Karpas-422 (cell line): Measurements from ENCODE around the gene SSBP1. TPM values are rescaled to one million over a fixed set of nuclear protein-coding genes. Genes with fewer than 3 reads are reported as not detected.
"Not testable (repeated sequence)": the region's sequence is repeated elsewhere in the genome, so short reads cannot be mapped to it uniquely, and the experiment has no call there.

ENCODE experiments used
- DNase-seq: peaks from one replicate; pipeline ENCODE4 v3.0.0-alpha.2; 2015
- H2AFZ ChIP-seq: fragments of 200-600 bp; sonication (generic); 2 replicates; pipeline ENCODE4 v1.6.1; 2014; ENCODE audit warnings: antibody characterized with exemption, low read length, mixed read lengths
- H3K27ac ChIP-seq: fragments of 200-600 bp; sonication (generic); 2 replicates; pipeline ENCODE4 v1.5.1; 2014; ENCODE audit warnings: mild to moderate bottlenecking, low read length, moderate library complexity
- H3K27me3 ChIP-seq: fragments of 200-600 bp; sonication (generic); 2 replicates; pipeline ENCODE4 v1.6.1; 2014; ENCODE audit warnings: low read length, mixed read lengths
- H3K36me3 ChIP-seq: fragments of 200-600 bp; sonication (generic); 2 replicates; pipeline ENCODE4 v1.6.1; 2014; ENCODE audit warnings: low read length, mixed read lengths; ENCODE audit not compliant: insufficient read depth
- H3K4me1 ChIP-seq: fragments of 200-600 bp; sonication (generic); 2 replicates; pipeline ENCODE4 v1.6.1; 2014; ENCODE audit warnings: mild to moderate bottlenecking, low read length, mixed read lengths
- H3K4me2 ChIP-seq: fragments of 200-600 bp; sonication (generic); 2 replicates; pipeline ENCODE4 v1.6.1; 2014; ENCODE audit warnings: low read length, low read depth, mild to moderate bottlenecking; ENCODE audit not compliant: poor library complexity, severe bottlenecking
- H3K4me3 ChIP-seq: fragments of 200-600 bp; sonication (generic); 2 replicates; pipeline ENCODE4 v1.5.1; 2014; ENCODE audit warnings: mild to moderate bottlenecking, antibody characterized with exemption, low read length, mixed read lengths
- H3K79me2 ChIP-seq: fragments of 200-600 bp; sonication (generic); 2 replicates; pipeline ENCODE4 v1.6.1; 2014; ENCODE audit warnings: mild to moderate bottlenecking, low read length, mixed read lengths
- H3K9ac ChIP-seq: fragments of 200-600 bp; sonication (generic); 2 replicates; pipeline ENCODE4 v1.6.0; 2014; ENCODE audit warnings: low read length
- H3K9me2 ChIP-seq: fragments of 200-600 bp; sonication (generic), shearing (Covaris generic); replicated peaks from 2 replicates; pipeline ENCODE4 v1.6.0; 2014; ENCODE audit warnings: mild to moderate bottlenecking, low read length, moderate library complexity; ENCODE audit not compliant: insufficient read depth
- H3K9me3 ChIP-seq: fragments of 300-700, 200-600 bp; sonication (generic); 2 replicates; pipeline ENCODE4 v1.6.1; 2014; ENCODE audit warnings: low read length, mixed read lengths
- H4K20me1 ChIP-seq: fragments of 200-600 bp; sonication (generic); 2 replicates; pipeline ENCODE4 v1.6.1; 2014; ENCODE audit warnings: mild to moderate bottlenecking, antibody characterized with exemption, low read length, low read depth; ENCODE audit not compliant: insufficient read depth
- total RNA-seq: library from RNA; depleted of rRNA; stranded (reverse); fragments of >200 nt; shearing (Covaris generic); gene quantifications from 2 replicates; pipeline ENCODE4 v1.2.3, GENCODE V29; 2014; ENCODE audit warnings: low replicate concordance

Gene SSBP1
- total RNA-seq, 1 experiment from 2014 or later = 176 TPM

GRCh38 chr7:141752634-141753033, 14.5 kb downstream of the SSBP1 start:
- Histone ChIP-seq H3K9ac (no peak overlapping the region), H3K4me3 (no peak overlapping the region), H3K79me2 (no peaks in the 10 kb centered on the region), H3K36me3 (peaks cover 64% of the 10 kb centered on the region), H3K4me1 (no peaks in the 10 kb centered on the region), H3K27me3 (no peaks in the 10 kb centered on the region), H4K20me1 (no peaks in the 10 kb centered on the region), H2AFZ (no peak overlapping the region), H3K9me3 (peaks cover 20% of the 10 kb centered on the region), H3K9me2 (no peaks in the 10 kb centered on the region), H3K27ac (no peak overlapping the region), H3K4me2 (no peak overlapping the region)
- DNase-seq = peak; percentile 49

GRCh38 chr7:141754939-141755338, 16.8 kb downstream of the SSBP1 start:
- Histone ChIP-seq H3K9me2 (no peaks in the 10 kb centered on the region), H3K79me2 (no peaks in the 10 kb centered on the region), H3K27me3 (no peaks in the 10 kb centered on the region), H3K4me2 (no peak overlapping the region), H4K20me1 (no peaks in the 10 kb centered on the region), H3K9me3 (peaks cover 18% of the 10 kb centered on the region), H3K36me3 (peaks cover 47% of the 10 kb centered on the region), H3K9ac (no peak overlapping the region), H3K27ac (no peak overlapping the region), H2AFZ (no peak overlapping the region), H3K4me3 (no peak overlapping the region), H3K4me1 (no peaks in the 10 kb centered on the region)
- peak; percentile 77 for DNase-seq

- Histone ChIP-seq H3K27me3 (no peaks in the 10 kb centered on the region), H3K4me1 (no peaks in the 10 kb centered on the region), H3K4me2 (no peak within 1 kb of the TSS), H3K36me3 (peaks cover 3% of the 10 kb centered on the region; the same call in 1 of the 2 replicates), H3K27ac (no peak within 1 kb of the TSS), H3K9me3 (no peaks in the 10 kb centered on the region), H2AFZ (no peak within 1 kb of the TSS), H3K4me3 (no peak within 1 kb of the TSS), H3K9me2 (no peaks in the 10 kb centered on the region), H3K79me2 (no peaks in the 10 kb centered on the region), H3K9ac (no peak within 1 kb of the TSS), H4K20me1 (no peaks in the 10 kb centered on the region)
- DNase-seq = no peak
These were observed 25.6 kb downstream of the SSBP1 start, which contains the start of gene TAS2R3 for GRCh38 chr7:141763797-141764196. Gene TAS2R3 (plus strand): TSS chr7:141764097. CDS start chr7:141764159, 62 bp downstream.

GRCh38 chr7:141770083-141770583, 32.0 kb downstream of the SSBP1 start:
- H3K9ac ChIP-seq, H3K4me1 ChIP-seq, H3K9me2 ChIP-seq: not testable (repeated sequence)

GRCh38 chr7:141776374-141776773, 38.2 kb downstream of the SSBP1 start, which contains the start of gene TAS2R4:
Gene TAS2R4 (plus strand): TSS chr7:141776674. CDS start chr7:141778489, 1,815 bp downstream.
- Histone ChIP-seq H3K27me3 (no peaks in the 10 kb centered on the region), H3K27ac (no peak within 1 kb of the TSS), H4K20me1 (no peaks in the 10 kb centered on the region), H3K9ac (no peak within 1 kb of the TSS), H3K79me2 (no peaks in the 10 kb centered on the region), H3K4me2 (no peak within 1 kb of the TSS), H3K4me1 (no peaks in the 10 kb centered on the region), H3K9me3 (no peaks in the 10 kb centered on the region), H3K9me2 (no peaks in the 10 kb centered on the region), H3K4me3 (no peak within 1 kb of the TSS), H2AFZ (no peak within 1 kb of the TSS), H3K36me3 (no peaks in the 10 kb centered on the region)
- no peak for DNase-seq

More at GRCh38 chr7:141770083-141770583, 32.0 kb downstream of the SSBP1 start:
- not testable (repeated sequence) for H3K9me3 ChIP-seq, H4K20me1 ChIP-seq, H3K27ac ChIP-seq, H2AFZ ChIP-seq, DNase-seq, H3K4me2 ChIP-seq, H3K27me3 ChIP-seq, H3K79me2 ChIP-seq, H3K36me3 ChIP-seq, H3K4me3 ChIP-seq

GRCh38 chr7:141785706-141786552, 47.8 kb downstream of the SSBP1 start:
- no peaks in the 10 kb centered on the region for H3K27me3 ChIP-seq
- H3K4me3 ChIP-seq = no peak overlapping the region
- no peak overlapping the region for H3K27ac ChIP-seq
- no peaks in the 10 kb centered on the region for H4K20me1 ChIP-seq
- no peak overlapping the region for H3K9ac ChIP-seq
- H3K79me2 ChIP-seq = no peaks in the 10 kb centered on the region
- H3K4me2 ChIP-seq = no peak overlapping the region
- peak; percentile 84 for DNase-seq
- no peaks in the 10 kb centered on the region for H3K9me3 ChIP-seq
- H3K4me1 ChIP-seq = no peaks in the 10 kb centered on the region
- no peaks in the 10 kb centered on the region for H3K36me3 ChIP-seq
- H3K9me2 ChIP-seq = no peaks in the 10 kb centered on the region
- no peak overlapping the region for H2AFZ ChIP-seq

- Histone ChIP-seq H3K4me2 (no peak overlapping the region), H3K27me3 (no peaks in the 10 kb centered on the region), H3K9ac (no peak overlapping the region), H3K36me3 (no peaks in the 10 kb centered on the region), H3K4me1 (no peaks in the 10 kb centered on the region), H3K9me2 (no peaks in the 10 kb centered on the region), H3K79me2 (no peaks in the 10 kb centered on the region), H2AFZ (no peak overlapping the region), H3K27ac (no peak overlapping the region), H4K20me1 (no peaks in the 10 kb centered on the region), H3K9me3 (no peaks in the 10 kb centered on the region), H3K4me3 (no peak overlapping the region)
- DNase-seq = no peak
These were observed 50.1 kb downstream of the SSBP1 start for GRCh38 chr7:141788296-141788695.

GRCh38 chr7:141789917-141790316, 51.8 kb downstream of the SSBP1 start, which contains the start of gene TAS2R5:
Gene TAS2R5 (plus strand): TSS chr7:141790217. CDS start chr7:141790362, 145 bp downstream.
- H3K9me2 ChIP-seq = no peaks in the 10 kb centered on the region
- no peak for DNase-seq
- no peak within 1 kb of the TSS for H3K4me2 ChIP-seq
- no peak within 1 kb of the TSS for H3K4me3 ChIP-seq
- H2AFZ ChIP-seq = no peak within 1 kb of the TSS
- H3K4me1 ChIP-seq = no peaks in the 10 kb centered on the region
- H3K27me3 ChIP-seq = no peaks in the 10 kb centered on the region
- no peaks in the 10 kb centered on the region for H4K20me1 ChIP-seq
- H3K9me3 ChIP-seq = no peaks in the 10 kb centered on the region
- H3K27ac ChIP-seq = no peak within 1 kb of the TSS
- no peak within 1 kb of the TSS for H3K9ac ChIP-seq
- no peaks in the 10 kb centered on the region for H3K36me3 ChIP-seq
- no peaks in the 10 kb centered on the region for H3K79me2 ChIP-seq
